NB4 (cell line): ENCODE data around the gene RTKN2.

Experiments used
- POLR2A ChIP-seq: IDR thresholded peaks from 2 replicates; pipeline ENCODE4 v1.6.1; 2011; ENCODE audit warnings: mild to moderate bottlenecking; ENCODE audit not compliant: insufficient read length; ENCODE audit errors: extremely low read depth
- TF ChIP-seq, protein P1 (sequence below): IDR thresholded peaks from one replicate; pipeline ENCODE4 v1.5.1; 2012; ENCODE audit warnings: low read depth, low read length

DNA sequence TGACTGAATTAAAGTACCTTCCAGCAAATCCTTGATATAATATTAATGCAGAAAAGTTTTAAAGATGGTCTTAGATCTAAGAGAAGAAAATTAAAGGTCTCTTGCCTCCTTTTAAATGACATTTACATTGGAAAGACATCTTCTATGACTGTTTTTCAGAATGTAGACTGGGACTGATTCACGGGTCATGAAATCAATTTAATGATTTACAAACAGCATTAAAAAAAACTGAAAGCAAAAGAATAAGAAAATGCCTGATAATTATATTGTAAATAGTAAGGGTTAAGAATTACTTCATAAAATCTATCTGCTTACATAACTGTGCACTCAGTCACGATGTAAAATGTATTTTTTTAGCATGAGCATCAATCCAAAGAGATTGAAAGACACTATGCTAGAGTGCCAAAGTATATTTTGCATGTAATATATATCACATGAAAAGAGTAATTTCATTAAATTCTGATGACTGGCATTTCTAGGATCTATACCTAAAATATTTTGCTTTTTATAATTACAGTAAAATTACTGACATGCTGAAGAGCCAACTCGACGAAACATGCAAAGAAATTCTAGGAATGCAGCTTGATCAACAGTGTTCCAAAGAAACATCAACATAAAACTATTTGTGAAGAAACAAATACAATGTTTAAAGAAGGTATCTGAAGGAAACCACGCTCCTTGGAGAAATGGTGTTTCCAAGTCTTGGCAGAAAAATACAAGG is 35.1 kb downstream of the RTKN2 start:
- no peak for TF ChIP-seq POLR2A
- TF ChIP-seq, protein P1, sequence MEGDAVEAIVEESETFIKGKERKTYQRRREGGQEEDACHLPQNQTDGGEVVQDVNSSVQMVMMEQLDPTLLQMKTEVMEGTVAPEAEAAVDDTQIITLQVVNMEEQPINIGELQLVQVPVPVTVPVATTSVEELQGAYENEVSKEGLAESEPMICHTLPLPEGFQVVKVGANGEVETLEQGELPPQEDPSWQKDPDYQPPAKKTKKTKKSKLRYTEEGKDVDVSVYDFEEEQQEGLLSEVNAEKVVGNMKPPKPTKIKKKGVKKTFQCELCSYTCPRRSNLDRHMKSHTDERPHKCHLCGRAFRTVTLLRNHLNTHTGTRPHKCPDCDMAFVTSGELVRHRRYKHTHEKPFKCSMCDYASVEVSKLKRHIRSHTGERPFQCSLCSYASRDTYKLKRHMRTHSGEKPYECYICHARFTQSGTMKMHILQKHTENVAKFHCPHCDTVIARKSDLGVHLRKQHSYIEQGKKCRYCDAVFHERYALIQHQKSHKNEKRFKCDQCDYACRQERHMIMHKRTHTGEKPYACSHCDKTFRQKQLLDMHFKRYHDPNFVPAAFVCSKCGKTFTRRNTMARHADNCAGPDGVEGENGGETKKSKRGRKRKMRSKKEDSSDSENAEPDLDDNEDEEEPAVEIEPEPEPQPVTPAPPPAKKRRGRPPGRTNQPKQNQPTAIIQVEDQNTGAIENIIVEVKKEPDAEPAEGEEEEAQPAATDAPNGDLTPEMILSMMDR: no peak
